Endothelial cell of umbilical vein (primary cell): ENCODE results near the gene NEMF. TPM values are rescaled to one million over a fixed set of nuclear protein-coding genes. Genes with fewer than 3 reads are reported as not detected.

Source experiments
- BruUV-seq: library from RNA; stranded (reverse); fragments of 400-500 nt; replicated peaks from 2 replicates; lab custom pipeline; 2021; lab: Mats Ljungman, UMichigan
- CTCF ChIA-PET: fragments of 300-600, 350-600 bp; sonication (Branson Sonifier 250); formaldehyde crosslinking; loops from one replicate; lab custom pipeline; 2021; ENCODE audit warnings: antibody characterized with exemption, inconsistent platforms; lab: Charles Lee
- POLR2A ChIA-PET: fragments of 300-600, 350-600 bp; sonication (Branson Sonifier 250); formaldehyde crosslinking; loops from one replicate; lab custom pipeline; 2021; ENCODE audit warnings: antibody characterized with exemption, inconsistent platforms; lab: Charles Lee
- DNase-seq: peaks from one replicate; pipeline ENCODE4 v3.0.0-alpha.2; 2011; ENCODE audit warnings: low read depth, low spot score
- FAIRE-seq: peaks from 2 replicates; lab custom pipeline; 2011; peaks lifted over from hg19 to GRCh38; lab: Jason Lieb, UNC
- H2AFZ ChIP-seq: 2 replicates; pipeline ENCODE4 v1.6.0; 2012; ENCODE audit warnings: low read depth, low read length, control low read depth, inconsistent platforms
- H3K27ac ChIP-seq: 2 replicates; pipeline ENCODE4 v1.5.1; 2011; ENCODE audit warnings: low read depth, mild to moderate bottlenecking, control low read depth, low read length, moderate library complexity; ENCODE audit not compliant: insufficient read depth
- H3K27me3 ChIP-seq, 2 experiments: 2 replicates each; pipeline versions ENCODE4 v1.6.0 to v1.6.1; 2011; ENCODE audit warnings: low read length in 2 of 2, mixed read lengths in 1 of 2; ENCODE audit not compliant: control insufficient read depth in 2 of 2, insufficient read depth in 2 of 2
- H3K36me3 ChIP-seq, 2 experiments: 2 replicates in 1 of 2; 3 replicates in 1 of 2; pipeline ENCODE4 v1.5.1; 2011; ENCODE audit warnings: low read length in 2 of 2, mild to moderate bottlenecking in 1 of 2, moderate library complexity in 1 of 2; ENCODE audit not compliant: control insufficient read depth in 2 of 2, insufficient read depth in 2 of 2; ENCODE audit errors: extremely low read depth in 1 of 2
- H3K4me1 ChIP-seq: 3 replicates; pipeline ENCODE4 v1.5.1; 2011; ENCODE audit warnings: mild to moderate bottlenecking, low read length; ENCODE audit not compliant: control insufficient read depth, insufficient read depth; ENCODE audit errors: extremely low read depth
- H3K4me2 ChIP-seq: 2 replicates; pipeline ENCODE4 v1.6.1; 2011; ENCODE audit warnings: low read length, control low read depth, mixed read lengths; ENCODE audit not compliant: insufficient read depth
- H3K4me3 ChIP-seq, 3 experiments: fragments of 200-600 bp in 1 of 3; sonication (generic), shearing (Covaris generic) in 1 of 3; replicated peaks in 1 of 3; 2 replicates each; pipeline ENCODE4 v1.5.1; 2011 to 2016; ENCODE audit warnings: control low read depth in 3 of 3, low read length in 3 of 3, mild to moderate bottlenecking in 2 of 3, inconsistent platforms in 1 of 3, low read depth in 1 of 3, moderate library complexity in 1 of 3; ENCODE audit not compliant: insufficient read depth in 1 of 3
- H3K79me2 ChIP-seq: 2 replicates; pipeline ENCODE4 v1.6.0; 2012; ENCODE audit warnings: low read length, inconsistent platforms; ENCODE audit not compliant: control insufficient read depth, insufficient read depth
- H3K9ac ChIP-seq: replicated peaks from 2 replicates; pipeline ENCODE3; 2011; ENCODE audit warnings: low read length, control low read depth; ENCODE audit not compliant: insufficient read depth; ENCODE audit errors: extremely low read depth
- H3K9me1 ChIP-seq: replicated peaks from 3 replicates; pipeline ENCODE4 v1.6.0; 2011; ENCODE audit warnings: mild to moderate bottlenecking, low read length; ENCODE audit not compliant: control insufficient read depth, insufficient read depth; ENCODE audit errors: extremely low read depth
- H3K9me3 ChIP-seq: replicated peaks from 2 replicates; pipeline ENCODE4 v1.5.1; 2012; ENCODE audit warnings: low read length, inconsistent platforms; ENCODE audit not compliant: control insufficient read depth, insufficient read depth
- H4K20me1 ChIP-seq: replicated peaks from 2 replicates; pipeline ENCODE3; 2011; ENCODE audit warnings: mild to moderate bottlenecking, low read length; ENCODE audit not compliant: control insufficient read depth, insufficient read depth; ENCODE audit errors: extremely low read depth
- CTCF ChIP-seq, 2 donors: IDR thresholded peaks; 1 replicate in 1 of 2; 2 replicates in 1 of 2; pipeline ENCODE4 v1.5.1; 2011; ENCODE audit warnings: low read length in 2 of 2, mild to moderate bottlenecking in 2 of 2, moderate library complexity in 2 of 2, control low read depth in 1 of 2, inconsistent platforms in 1 of 2, low read depth in 1 of 2; ENCODE audit not compliant: insufficient read depth in 1 of 2; ENCODE audit errors: extremely low read depth in 1 of 2
- EZH2 ChIP-seq: IDR thresholded peaks from 2 replicates; pipeline ENCODE4 v1.6.1; 2012; ENCODE audit warnings: borderline replicate concordance, low read depth, mild to moderate bottlenecking, moderate library complexity, low read length, inconsistent platforms; ENCODE audit not compliant: severe bottlenecking
- FOS ChIP-seq: IDR thresholded peaks from 2 replicates; pipeline ENCODE4 v1.6.1; 2011; ENCODE audit warnings: mild to moderate bottlenecking, low read length, moderate library complexity, borderline replicate concordance; ENCODE audit not compliant: insufficient read depth
- GATA2 ChIP-seq: IDR thresholded peaks from 2 replicates; pipeline ENCODE4 v1.7.0; 2011; ENCODE audit warnings: low read depth, mild to moderate bottlenecking, moderate library complexity, mixed read lengths, low read length; ENCODE audit not compliant: insufficient read length, insufficient read depth
- JUN ChIP-seq: IDR thresholded peaks from 2 replicates; pipeline ENCODE4 v1.6.1; 2011; ENCODE audit warnings: borderline replicate concordance, low read depth; ENCODE audit not compliant: insufficient read length, insufficient read depth
- MAX ChIP-seq: IDR thresholded peaks from 2 replicates; pipeline ENCODE4 v1.6.1; 2011; ENCODE audit not compliant: insufficient read depth, insufficient read length
- MYC ChIP-seq: IDR thresholded peaks from one replicate; pipeline ENCODE4 v1.6.1; 2011; ENCODE audit warnings: mild to moderate bottlenecking, low read depth, low read length
- POLR2A ChIP-seq: IDR thresholded peaks from 2 replicates; pipeline ENCODE4 v1.6.1; 2012; ENCODE audit warnings: low read depth, mild to moderate bottlenecking, control low read depth, low read length
- POLR2AphosphoS5 ChIP-seq: IDR thresholded peaks from 2 replicates; pipeline ENCODE4 v1.6.1; 2012; ENCODE audit warnings: low read depth, mild to moderate bottlenecking, control low read depth, low read length, moderate library complexity; ENCODE audit not compliant: insufficient read depth
- dilution Hi-C: fragments of 300-500 bp; cut with MboI; formaldehyde crosslinking; loops from one replicate; pipeline ENCODE4 v1.15.0; 2019; ENCODE audit warnings: low sequenced_read_pairs; ENCODE audit not compliant: extremely low pct_ligation_motif_present
- intact Hi-C: fragments of 100-400 bp; cut with micrococcal nuclease; formaldehyde crosslinking; loops from one replicate; pipeline ENCODE4 v1.10.0; 2022
- polyA plus RNA-seq, 4 experiments: library from polyadenylated mRNA; depleted of rRNA in 3 of 4; stranded (reverse) in 3 of 4; unstranded in 1 of 4; fragments of >200 nt; gene quantifications; 2 replicates each; pipeline versions ENCODE4 v1.2.1 to v1.2.3, GENCODE V29; 2011 to 2012; ENCODE audit warnings: missing spikeins in 1 of 4
- total RNA-seq: library from RNA; stranded (reverse); gene quantifications from 2 replicates; pipeline ENCODE4 v1.2.3, GENCODE V29; 2021

The NEMF gene
- total and polyA plus RNA-seq, 2 donors (not counting 3 experiments of a cell fraction or from before 2014, with no cell fraction given) = 12.2 to 71.4 TPM

GRCh38 chr14:49796025-49796424, 56.6 kb downstream of the NEMF start:
- Histone ChIP-seq H3K27ac (no peak overlapping the region), H3K4me2 (no peak overlapping the region), H3K4me3 (no peak overlapping the region), H3K9ac (no peak overlapping the region), H4K20me1 (no peaks in the 10 kb centered on the region), H3K4me1 (no peaks in the 10 kb centered on the region), H3K9me1 (no peaks in the 10 kb centered on the region), H2AFZ (no peak overlapping the region), H3K9me3 (no peaks in the 10 kb centered on the region), H3K27me3 (no peaks in the 10 kb centered on the region), H3K36me3 (peaks cover 17 to 25% of the 10 kb centered on the region in 2 experiments), H3K79me2 (no peaks in the 10 kb centered on the region)
- ChIA-PET POLR2A (no interaction called here), CTCF (no interaction called here)
- DNase-seq = no peak
- intact Hi-C loops = no loop called here
- no peak for FAIRE-seq
- dilution Hi-C loops = no loop called here
- no peak for TF ChIP-seq EZH2
- TF ChIP-seq JUN = no peak
- no peak for TF ChIP-seq MYC
- no peak for TF ChIP-seq FOS
- TF ChIP-seq POLR2A = no peak
- no peak for TF ChIP-seq CTCF (IDR thresholded peaks at IDR 0.05; ENCODE audit: extremely low read depth in 1 of 2, insufficient read depth in 1 of 2, low read depth in 1 of 2, low read length in 2 of 2)
- no peak for TF ChIP-seq POLR2AphosphoS5
- TF ChIP-seq MAX = no peak
- no peak for TF ChIP-seq GATA2
- no TSS peak for BruUV-seq
